ENCODE data around the gene TNFRSF4. TPM values are rescaled to one million over a fixed set of nuclear protein-coding genes. Genes with fewer than 3 reads are reported as not detected.

TNFRSF4 gene
- total and polyA plus RNA-seq, 7 experiments from 2014 or later = 0.49 to 192 (median 1.5) TPM

DNA sequence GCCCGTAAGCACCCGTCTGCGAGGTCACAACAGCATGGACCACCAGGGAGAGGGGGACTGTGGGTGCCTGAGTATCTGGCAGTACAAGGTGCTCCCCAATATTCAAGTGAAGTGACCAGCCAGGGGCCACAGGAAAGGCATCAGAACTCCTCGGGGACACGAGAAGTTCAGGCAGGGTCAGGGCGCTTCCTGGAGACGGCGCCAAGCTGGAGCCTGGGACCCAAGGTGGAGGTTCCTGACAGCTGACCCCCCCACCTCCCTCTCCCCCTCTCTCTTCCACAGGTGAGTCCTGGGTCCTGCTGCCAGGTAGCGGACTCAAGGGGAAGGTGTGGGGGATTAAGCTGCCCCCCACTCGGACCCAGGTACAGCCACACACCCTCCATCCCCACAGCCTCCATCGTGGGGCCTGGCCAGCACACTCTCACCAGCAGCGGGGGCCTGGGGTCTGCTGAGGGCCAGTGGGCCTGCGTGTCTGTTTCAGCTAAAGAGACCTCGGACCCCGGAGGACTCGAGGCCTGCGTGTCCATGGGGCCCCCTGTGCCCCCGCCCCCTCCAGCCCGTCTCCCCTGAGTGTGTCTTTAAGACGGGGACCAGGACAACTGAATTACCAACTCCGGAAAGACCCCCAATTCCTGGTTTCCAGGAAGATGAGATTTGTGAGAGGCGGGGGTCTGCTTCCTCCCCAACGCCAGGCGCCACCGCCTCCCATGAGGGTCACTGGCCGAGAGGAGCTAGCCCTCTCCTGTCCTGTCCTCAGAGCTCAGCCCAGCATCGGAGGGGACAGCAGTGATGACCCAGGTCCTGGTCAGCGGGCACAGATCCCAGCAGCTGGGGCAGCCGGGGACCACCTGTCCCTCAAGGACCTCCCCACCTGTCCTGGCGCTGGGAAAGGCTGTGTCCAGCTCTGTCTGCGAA is 13.7 kb downstream of the TNFRSF4 start:
- peak overlapping the region; percentile 72 for H3K27ac ChIP-seq (ENCODE audit: low read depth, low read length)
- POLR2A ChIA-PET = interaction anchor here (0.6 to 1.1 kb wide), 2 partner anchors 152 to 226 kb away, joined by 3 read pairs; no protein-coding TSS in a partner anchor

DNA sequence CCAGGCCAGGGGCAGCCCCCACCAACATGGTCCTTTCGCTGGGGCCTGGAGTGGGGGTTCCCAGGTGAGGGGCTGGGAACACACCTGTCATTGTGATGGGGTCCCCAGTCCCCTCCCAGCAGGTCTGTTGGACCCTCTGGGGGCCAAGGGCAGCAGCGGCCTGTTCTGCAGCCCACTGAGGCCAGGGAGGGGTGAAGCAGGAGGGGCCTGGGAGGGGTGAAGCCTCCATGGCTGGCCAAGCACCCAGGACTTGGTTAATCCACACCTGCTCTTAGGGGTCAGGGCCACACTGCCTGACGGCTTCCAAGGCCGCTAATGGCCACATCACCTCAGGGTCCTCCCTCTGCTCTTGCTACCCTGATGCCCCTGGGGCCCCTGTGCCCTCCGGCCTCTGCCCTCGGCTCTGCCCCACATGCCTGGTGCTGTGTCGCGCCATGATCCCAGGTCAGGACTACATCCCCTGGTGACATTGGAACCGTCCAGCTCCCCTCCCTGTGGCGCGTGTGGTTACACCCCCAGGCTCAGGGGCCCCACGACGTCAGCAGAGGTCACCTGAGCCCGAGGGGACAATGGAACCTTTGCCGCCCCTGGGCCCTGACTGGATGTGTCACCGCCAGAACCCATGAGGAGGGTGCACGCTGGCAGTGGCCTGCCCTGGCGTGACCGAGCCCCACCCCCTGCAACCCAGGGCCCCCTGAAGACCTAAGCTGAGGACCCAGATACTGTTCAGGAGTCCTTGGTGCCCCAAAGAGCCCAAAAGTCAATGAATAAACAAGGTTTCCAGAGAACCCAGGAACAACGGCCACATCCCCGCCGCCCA is 14.6 kb downstream of the TNFRSF4 start:
- Mint-ChIP-seq H3K27me3 (no peaks in the 10 kb centered on the region), H3K4me3 (peak overlapping the region; percentile 44 to 75 (median 54)), H3K4me1 (peaks cover 0 to 11% (median 0%) of the 10 kb centered on the region in 7 donors), H3K9me3 (peaks cover 0 to 11% (median 7%) of the 10 kb centered on the region in 11 donors), H3K27ac (peak overlapping the region in 8 of 9 donors; percentile 32 to 80 (median 56)), H3K36me3 (peaks cover 0 to 10% (median 0%) of the 10 kb centered on the region in 5 donors)
- H3K27me3 ChIP-seq (ENCODE audit: control insufficient read depth in 2 of 2, insufficient read depth in 2 of 2, low read length in 2 of 2) = no peaks in the 10 kb centered on the region
- no peaks in the 10 kb centered on the region for H3K9me3 ChIP-seq (ENCODE audit: control insufficient read depth in 2 of 3, low read length in 3 of 3)
- no peaks in the 10 kb centered on the region for H3K4me1 ChIP-seq (ENCODE audit: control insufficient read depth in 2 of 2, insufficient read depth in 2 of 2, low read length in 2 of 2)
- ChIA-PET CTCF (no interaction called here), POLR2A (no interaction called here)
- no peaks in the 10 kb centered on the region for H3K36me3 ChIP-seq (ENCODE audit: control insufficient read depth in 2 of 3, insufficient read depth in 3 of 3, low read length in 3 of 3)
- H3K4me3 ChIP-seq (ENCODE audit: low read length) = no peak overlapping the region
- intact Hi-C loops (cut with micrococcal nuclease) = no loop called here
- ATAC-seq (no peak), DNase-seq (no peak)
- H3K27ac ChIP-seq (ENCODE audit: low read depth, low read length) = peak overlapping the region; percentile 2

More for the DNA sequence above, 13.7 kb downstream of the TNFRSF4 start:
- DNase-seq (peak in 2 of 9 donors; percentile 8), ATAC-seq (no peak)
- Mint-ChIP-seq H3K4me3 (peak overlapping the region; percentile 47 to 75 (median 58)), H3K4me1 (peaks cover 0 to 11% (median 0%) of the 10 kb centered on the region in 7 donors), H3K27me3 (no peaks in the 10 kb centered on the region), H3K36me3 (peaks cover 0 to 5% (median 0%) of the 10 kb centered on the region in 5 donors), H3K27ac (peak overlapping the region in 8 of 9 donors; percentile 40 to 80 (median 74)), H3K9me3 (peaks cover 0 to 5% (median under 1%) of the 10 kb centered on the region in 11 donors)
- Histone ChIP-seq H3K9me3 (ENCODE audit: control insufficient read depth in 2 of 3, low read length in 3 of 3) (no peaks in the 10 kb centered on the region), H3K36me3 (ENCODE audit: control insufficient read depth in 2 of 3, insufficient read depth in 3 of 3, low read length in 3 of 3) (no peaks in the 10 kb centered on the region), H3K4me3 (ENCODE audit: low read length) (no peak overlapping the region), H3K27me3 (ENCODE audit: control insufficient read depth in 2 of 2, insufficient read depth in 2 of 2, low read length in 2 of 2) (no peaks in the 10 kb centered on the region), H3K4me1 (ENCODE audit: control insufficient read depth in 2 of 2, insufficient read depth in 2 of 2, low read length in 2 of 2) (no peaks in the 10 kb centered on the region)
- CTCF ChIA-PET = no interaction called here
- intact Hi-C loops (cut with micrococcal nuclease) = loop anchor here in 1 of 2 donors (2.0 to 5.0 kb wide), 2 partner anchors 43 to 77 kb away; no protein-coding TSS in a partner anchor

DNA sequence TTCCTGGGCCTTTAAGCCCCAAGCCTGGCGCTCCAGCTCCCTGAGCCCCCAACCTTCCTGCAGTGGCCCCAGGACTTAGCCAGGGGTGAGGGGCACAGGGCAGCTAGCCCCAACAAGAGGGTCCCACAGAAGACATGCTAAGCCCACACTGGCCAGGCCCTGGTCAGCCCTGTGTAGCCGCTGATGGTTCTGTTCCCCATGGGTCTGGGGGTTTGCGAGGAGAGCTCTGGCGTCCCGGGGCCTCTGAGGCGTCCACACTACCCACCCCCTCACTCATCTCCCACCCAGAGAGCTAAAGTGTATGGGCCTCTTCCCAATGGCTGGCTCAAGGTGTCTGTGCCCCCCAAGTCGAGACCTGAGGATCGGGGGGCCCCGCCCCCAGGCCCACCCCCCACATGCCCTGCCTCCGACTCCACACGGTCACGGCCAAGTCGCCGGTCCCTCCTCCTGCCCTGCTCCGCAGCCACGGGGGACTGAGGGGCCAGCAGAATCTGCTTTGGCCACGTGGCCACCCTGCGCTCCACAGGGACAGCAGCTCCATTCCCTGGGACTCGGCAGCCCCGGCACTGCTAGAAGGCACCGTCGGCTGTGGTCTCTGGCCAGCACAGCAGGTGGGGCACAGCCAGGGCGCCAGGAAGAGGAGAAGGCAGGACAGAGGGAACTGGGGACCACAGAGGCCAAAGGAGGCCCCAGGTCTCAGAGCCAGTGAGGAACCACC is 15.4 kb downstream of the TNFRSF4 start:
- no peak overlapping the region for H3K4me3 Mint-ChIP-seq
- Histone ChIP-seq H3K9me3 (ENCODE audit: control insufficient read depth in 2 of 3, low read length in 3 of 3) (no peaks in the 10 kb centered on the region), H3K4me3 (ENCODE audit: low read length) (no peak overlapping the region), H3K27ac (ENCODE audit: low read depth, low read length) (no peak overlapping the region), H3K27me3 (ENCODE audit: control insufficient read depth in 2 of 2, insufficient read depth in 2 of 2, low read length in 2 of 2) (no peaks in the 10 kb centered on the region), H3K36me3 (ENCODE audit: control insufficient read depth in 2 of 3, insufficient read depth in 3 of 3, low read length in 3 of 3) (no peaks in the 10 kb centered on the region), H3K4me1 (ENCODE audit: control insufficient read depth in 2 of 2, insufficient read depth in 2 of 2, low read length in 2 of 2) (no peaks in the 10 kb centered on the region)
- peaks cover 0 to 14% (median 0%) of the 10 kb centered on the region in 5 donors for H3K36me3 Mint-ChIP-seq
- no peak overlapping the region for H3K27ac Mint-ChIP-seq
- ChIA-PET CTCF (no interaction called here), POLR2A (no interaction called here)
- no peak for DNase-seq
- H3K27me3 Mint-ChIP-seq = no peaks in the 10 kb centered on the region
- H3K9me3 Mint-ChIP-seq = peaks cover 0 to 14% (median 7%) of the 10 kb centered on the region in 11 donors
- no peak for ATAC-seq
- peaks cover 0 to 11% (median 0%) of the 10 kb centered on the region in 7 donors for H3K4me1 Mint-ChIP-seq
- intact Hi-C loops (cut with micrococcal nuclease) = no loop called here

GRCh38 chr1:1197551-1198422 is 16.2 kb downstream of the TNFRSF4 start:
- Mint-ChIP-seq H3K4me3 (no peak overlapping the region), H3K9me3 (peaks cover 0 to 14% (median 7%) of the 10 kb centered on the region in 11 donors), H3K27ac (no peak overlapping the region), H3K4me1 (peaks cover 0 to 11% (median 0%) of the 10 kb centered on the region in 7 donors), H3K27me3 (no peaks in the 10 kb centered on the region), H3K36me3 (peaks cover 0 to 14% (median 0%) of the 10 kb centered on the region in 5 donors)
- ChIA-PET POLR2A (no interaction called here), CTCF (no interaction called here)
- no peaks in the 10 kb centered on the region for H3K9me3 ChIP-seq (ENCODE audit: control insufficient read depth in 2 of 3, low read length in 3 of 3)
- H3K27me3 ChIP-seq (ENCODE audit: control insufficient read depth in 2 of 2, insufficient read depth in 2 of 2, low read length in 2 of 2) = no peaks in the 10 kb centered on the region
- H3K4me1 ChIP-seq (ENCODE audit: control insufficient read depth in 2 of 2, insufficient read depth in 2 of 2, low read length in 2 of 2) = no peaks in the 10 kb centered on the region
- H3K36me3 ChIP-seq (ENCODE audit: control insufficient read depth in 2 of 3, insufficient read depth in 3 of 3, low read length in 3 of 3) = no peaks in the 10 kb centered on the region
- H3K4me3 ChIP-seq (ENCODE audit: low read length) = no peak overlapping the region
- DNase-seq (no peak), ATAC-seq (no peak)
- intact Hi-C loops (cut with micrococcal nuclease) = no loop called here
- no peak overlapping the region for H3K27ac ChIP-seq (ENCODE audit: low read depth, low read length)

GRCh38 chr1:1197188-1197500 is 16.8 kb downstream of the TNFRSF4 start:
- Histone ChIP-seq H3K27ac (ENCODE audit: low read depth, low read length) (no peak overlapping the region), H3K9me3 (ENCODE audit: control insufficient read depth in 2 of 3, low read length in 3 of 3) (no peaks in the 10 kb centered on the region), H3K4me1 (ENCODE audit: control insufficient read depth in 2 of 2, insufficient read depth in 2 of 2, low read length in 2 of 2) (no peaks in the 10 kb centered on the region), H3K36me3 (ENCODE audit: control insufficient read depth in 2 of 3, insufficient read depth in 3 of 3, low read length in 3 of 3) (no peaks in the 10 kb centered on the region), H3K27me3 (ENCODE audit: control insufficient read depth in 2 of 2, insufficient read depth in 2 of 2, low read length in 2 of 2) (no peaks in the 10 kb centered on the region), H3K4me3 (ENCODE audit: low read length) (no peak overlapping the region)
- ATAC-seq = no peak
- H3K27me3 Mint-ChIP-seq = no peaks in the 10 kb centered on the region
- CTCF ChIA-PET = no interaction called here
- H3K27ac Mint-ChIP-seq = no peak overlapping the region
- POLR2A ChIA-PET = no interaction called here
- H3K36me3 Mint-ChIP-seq = peaks cover 0 to 14% (median 2%) of the 10 kb centered on the region in 5 donors
- intact Hi-C loops (cut with micrococcal nuclease) = no loop called here
- no peak for DNase-seq
- H3K4me1 Mint-ChIP-seq = peaks cover 0 to 11% (median 0%) of the 10 kb centered on the region in 7 donors
- no peak overlapping the region for H3K4me3 Mint-ChIP-seq
- peaks cover under 1 to 16% (median 7%) of the 10 kb centered on the region in 11 donors for H3K9me3 Mint-ChIP-seq

Measured in naive thymus-derived CD4-positive, alpha-beta T cell (primary cell).